Stimulated activated CD8-positive, alpha-beta memory T cell treated with anti-CD3 and anti-CD28 coated beads, Interleukin-4, amount 100 ng/mL, for 4 hours (primary cell): ENCODE measurements around the gene YPEL1.
"Not testable (repeated sequence)": the region's sequence is repeated elsewhere in the genome, so short reads cannot be mapped to it uniquely, and the experiment has no call there.

Experiments
- DNase-seq, 2 donors: peaks; one replicate each; pipeline ENCODE4 v3.0.0-alpha.2; 2020; ENCODE audit warnings: low read depth in 2 of 2, low spot score in 1 of 2

The YPEL1 gene

DNA sequence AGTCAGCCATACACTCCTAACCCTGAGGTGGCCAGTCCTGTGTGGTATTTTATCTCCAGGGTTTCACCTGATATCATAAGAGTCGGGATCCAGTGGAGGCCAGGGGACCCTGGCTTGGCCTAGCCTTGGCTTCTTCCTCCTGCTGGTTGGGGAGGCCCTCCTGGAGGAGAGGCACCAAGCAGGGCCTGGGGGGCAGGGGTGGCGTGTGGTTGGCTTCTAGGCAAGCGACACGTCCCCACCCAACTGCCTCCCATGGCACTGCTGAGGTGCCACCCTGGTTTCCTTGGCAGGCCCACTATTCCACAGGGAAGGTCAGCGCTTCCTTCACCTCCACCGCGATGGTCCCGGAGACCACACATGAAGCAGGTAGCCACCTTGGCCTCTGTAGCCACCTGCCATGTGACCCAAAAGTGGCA, 49.4 kb downstream of the YPEL1 start:
- no peak for DNase-seq

DNA sequence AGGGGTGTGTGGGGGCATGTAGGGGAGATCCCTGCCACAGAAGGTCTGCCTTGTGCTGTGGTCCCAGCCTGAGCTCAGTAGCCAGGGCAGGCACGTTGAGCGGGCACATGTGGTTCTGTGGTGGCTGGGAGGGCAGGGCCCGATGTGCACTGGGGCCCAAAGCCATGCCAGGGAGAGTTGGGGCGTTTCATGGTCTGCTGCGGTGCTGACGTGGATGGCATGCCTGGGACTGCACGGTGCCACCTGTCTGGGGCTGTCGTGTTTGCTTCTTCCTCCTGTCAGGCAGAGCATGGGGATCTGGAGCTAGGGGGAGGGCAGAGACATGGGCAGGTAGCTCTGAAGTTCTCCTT, 50.5 kb downstream of the YPEL1 start:
- DNase-seq, result no peak

DNA sequence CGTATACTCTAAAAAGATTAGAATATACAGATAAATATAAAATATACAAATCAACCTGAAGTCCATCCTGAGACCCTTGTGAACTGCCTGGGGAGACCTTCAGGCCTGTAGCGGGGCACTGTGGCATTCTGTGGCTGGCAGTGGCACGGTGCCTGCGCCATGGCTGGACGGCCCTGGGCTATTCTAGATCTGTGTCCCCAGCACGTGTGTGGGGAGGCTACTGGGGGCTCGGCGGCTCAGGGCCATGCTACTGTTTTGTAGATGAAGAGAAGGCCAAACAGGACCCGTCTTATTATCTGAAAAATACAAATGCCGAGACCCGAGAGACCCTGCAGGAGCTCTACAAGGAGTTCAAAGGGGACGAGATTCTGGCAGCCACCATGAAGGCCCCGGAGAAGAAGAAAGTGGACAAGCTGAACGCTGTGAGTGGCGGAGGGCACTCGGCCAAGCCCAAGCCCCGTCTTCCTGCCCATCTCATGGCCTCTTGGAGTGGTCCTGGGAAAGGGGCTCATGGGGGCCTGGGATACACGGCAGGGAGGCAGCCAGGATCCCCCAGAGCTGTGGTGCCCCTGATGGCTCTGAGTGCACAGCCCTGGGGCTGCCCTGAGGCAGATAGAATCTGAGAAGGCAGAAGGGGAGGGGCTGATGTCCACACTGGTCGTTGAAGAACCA, 51.0 kb downstream of the YPEL1 start:
- no peak for DNase-seq

DNA sequence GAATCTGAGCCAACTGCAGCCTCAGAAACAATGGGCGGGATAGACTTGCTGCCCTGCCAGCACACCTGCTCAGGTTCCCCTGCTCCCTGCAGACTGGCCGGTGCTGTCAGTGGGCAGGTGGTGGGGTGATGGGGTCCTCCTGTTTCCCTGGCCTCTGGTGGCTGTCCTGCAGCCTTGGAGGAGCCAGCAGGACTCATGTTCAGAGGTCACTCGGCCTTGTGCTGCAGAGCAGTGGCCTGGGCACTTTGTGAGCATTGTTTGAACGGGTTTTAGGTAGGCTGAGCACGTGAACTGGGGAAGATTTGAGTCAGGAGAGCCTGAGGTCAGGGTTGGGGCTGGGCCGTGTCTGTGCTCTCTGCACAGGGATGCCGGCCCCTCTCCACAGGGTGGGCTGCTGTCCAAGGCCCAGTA, 52.2 kb downstream of the YPEL1 start:
- no peak for DNase-seq

DNA sequence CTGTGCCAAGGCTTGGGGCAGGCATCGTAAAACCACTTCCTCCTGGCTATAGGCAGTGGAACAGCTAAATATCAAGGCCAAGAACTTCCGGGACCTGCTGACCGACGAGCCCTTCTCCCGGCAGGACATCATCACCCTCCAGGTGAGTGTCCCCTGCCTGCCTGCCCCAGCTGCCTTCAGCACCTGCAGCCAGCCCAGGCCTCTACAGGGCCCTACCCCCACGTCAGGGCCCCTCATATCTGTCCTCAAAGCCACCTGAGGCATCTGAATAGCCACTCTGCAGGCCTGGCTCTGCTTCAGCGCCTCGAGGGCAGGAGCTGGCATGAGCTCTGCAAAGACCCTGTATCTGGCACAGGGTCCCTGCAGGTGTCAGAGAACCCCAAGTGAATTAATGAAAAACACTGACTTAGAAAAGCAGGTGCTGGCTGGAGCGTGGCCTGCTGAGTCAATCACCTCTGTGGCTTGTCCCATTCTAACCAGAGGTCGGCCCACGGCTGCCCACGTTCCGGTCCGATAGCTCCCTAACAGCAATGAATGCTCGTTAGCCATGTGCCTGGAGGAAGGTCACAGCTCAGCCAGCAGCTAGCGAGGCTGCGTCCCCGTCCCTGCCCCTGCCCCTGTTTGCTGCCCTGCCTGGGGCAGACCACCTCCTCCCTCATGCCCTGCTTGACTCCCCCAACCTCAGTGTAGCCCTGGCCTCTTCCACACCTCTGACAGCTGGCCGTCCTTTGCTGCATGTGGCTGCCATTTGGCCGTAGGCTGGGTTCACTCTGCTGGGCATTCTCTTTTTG, 53.0 kb downstream of the YPEL1 start:
- DNase-seq, result no peak

DNA sequence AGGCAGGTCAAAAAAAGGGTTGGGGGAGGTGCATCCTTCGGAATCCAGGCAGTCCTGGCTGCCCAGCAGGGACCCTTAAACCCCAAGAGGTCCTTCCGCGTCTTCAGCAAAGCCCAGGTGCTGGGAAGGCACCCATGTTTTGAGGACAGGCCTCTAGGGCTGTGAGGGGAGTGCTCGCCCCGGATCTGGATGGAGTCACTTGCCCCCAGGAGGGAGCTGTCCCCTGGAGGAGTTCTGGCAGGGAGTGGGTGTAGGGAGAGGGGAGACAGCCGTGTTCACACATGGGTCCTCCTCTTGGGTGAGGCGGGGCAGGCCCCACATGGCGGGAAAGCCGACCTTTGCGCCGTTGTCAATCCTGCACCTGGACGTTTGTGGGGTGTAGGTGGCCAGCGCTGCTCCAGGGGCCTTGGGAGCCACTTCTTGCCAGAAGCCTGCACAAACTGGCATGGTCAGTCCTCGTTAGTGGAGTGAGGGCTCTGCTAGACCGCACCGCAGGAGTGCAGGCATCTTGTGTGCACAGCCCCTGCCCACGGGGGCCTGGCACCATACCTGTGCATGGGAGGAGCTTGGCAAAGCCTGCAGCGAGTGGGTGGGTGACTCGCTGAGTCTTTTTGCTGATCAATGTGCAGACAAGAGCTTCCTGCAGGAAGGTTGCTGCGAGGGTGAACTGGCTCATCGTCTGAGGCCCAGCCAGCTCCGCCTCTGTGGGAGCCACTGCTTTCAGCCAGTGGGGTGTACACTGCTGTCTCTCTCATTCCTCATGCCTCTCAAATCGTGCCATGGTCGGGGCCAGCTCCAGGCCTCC, 53.8 kb downstream of the YPEL1 start:
- no peak for DNase-seq

DNA sequence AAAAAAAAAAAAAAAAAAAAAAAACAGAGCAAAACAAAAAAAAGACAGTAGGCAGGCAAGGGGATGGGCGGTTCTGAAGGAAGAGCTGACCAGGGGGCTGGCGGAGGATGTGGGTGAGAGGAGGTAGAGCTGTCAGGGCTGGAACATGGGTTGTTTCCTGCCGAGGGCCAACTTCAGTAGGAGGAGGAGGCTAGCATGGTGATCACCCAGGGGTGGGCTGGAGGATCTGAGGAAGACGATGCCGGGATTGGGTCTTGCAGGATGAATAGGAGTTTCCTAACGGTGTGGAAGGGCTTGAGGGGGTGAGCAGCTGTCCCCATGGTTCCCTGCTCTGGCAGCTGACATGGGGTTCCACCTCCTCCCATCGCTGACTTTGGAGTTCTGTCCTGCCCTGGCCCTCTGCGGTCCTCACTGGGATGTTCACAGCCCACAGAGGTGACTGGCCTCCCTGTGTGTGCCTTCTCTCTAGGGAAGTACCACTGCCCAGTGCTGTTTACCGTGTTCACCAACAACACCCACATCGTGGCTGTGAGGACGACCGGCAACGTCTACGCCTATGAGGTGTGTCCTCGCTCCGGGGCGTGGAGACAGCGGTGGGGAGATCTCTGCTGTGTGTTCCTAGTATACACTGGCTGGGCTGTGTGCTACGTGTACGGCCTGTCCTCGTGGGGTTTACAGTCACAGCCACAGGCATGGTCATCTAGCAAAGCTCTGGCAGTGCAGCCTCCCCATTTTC, 54.6 kb downstream of the YPEL1 start:
- DNase-seq, result no peak

DNA sequence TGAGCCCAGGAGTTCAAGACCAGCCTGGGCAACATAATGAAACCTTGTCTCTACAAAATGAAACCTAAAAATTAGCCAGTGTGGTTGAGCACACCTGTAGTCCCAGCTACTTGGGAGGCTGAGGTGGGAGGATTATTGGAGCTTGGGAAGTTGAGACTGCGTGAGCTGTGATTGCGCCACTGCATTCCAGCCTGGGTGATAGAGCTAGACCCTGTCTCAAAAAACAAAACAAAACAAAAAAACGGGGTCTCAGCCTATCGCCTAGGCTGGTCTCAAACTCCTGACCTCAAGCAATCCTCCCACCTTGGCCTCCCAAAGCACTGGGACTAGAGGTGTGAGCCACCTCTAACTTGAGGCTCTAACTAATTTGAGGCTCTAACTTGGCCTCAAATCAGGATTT, 56.2 kb downstream of the YPEL1 start:
- no peak for DNase-seq

DNA sequence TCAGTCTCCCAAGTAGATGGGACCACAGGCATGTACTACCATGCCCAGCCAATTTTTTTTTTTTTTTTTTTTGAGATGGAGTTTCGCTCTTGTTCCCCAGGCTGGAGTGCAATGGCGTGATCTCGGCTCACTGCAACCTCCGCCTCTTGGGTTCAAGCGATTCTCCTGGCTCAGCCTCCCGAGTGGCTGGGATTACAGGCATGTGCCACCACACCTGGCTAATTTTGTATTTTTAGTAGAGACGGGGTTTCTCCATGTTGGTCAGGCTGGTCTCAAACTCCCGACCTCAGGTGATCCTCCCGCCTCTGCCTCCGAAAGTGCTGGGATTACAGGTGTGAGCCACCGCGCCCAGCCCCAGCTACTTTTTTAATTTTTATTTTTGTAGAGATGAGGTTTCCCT, 56.8 kb downstream of the YPEL1 start:
- DNase-seq, result not testable (repeated sequence)

DNA sequence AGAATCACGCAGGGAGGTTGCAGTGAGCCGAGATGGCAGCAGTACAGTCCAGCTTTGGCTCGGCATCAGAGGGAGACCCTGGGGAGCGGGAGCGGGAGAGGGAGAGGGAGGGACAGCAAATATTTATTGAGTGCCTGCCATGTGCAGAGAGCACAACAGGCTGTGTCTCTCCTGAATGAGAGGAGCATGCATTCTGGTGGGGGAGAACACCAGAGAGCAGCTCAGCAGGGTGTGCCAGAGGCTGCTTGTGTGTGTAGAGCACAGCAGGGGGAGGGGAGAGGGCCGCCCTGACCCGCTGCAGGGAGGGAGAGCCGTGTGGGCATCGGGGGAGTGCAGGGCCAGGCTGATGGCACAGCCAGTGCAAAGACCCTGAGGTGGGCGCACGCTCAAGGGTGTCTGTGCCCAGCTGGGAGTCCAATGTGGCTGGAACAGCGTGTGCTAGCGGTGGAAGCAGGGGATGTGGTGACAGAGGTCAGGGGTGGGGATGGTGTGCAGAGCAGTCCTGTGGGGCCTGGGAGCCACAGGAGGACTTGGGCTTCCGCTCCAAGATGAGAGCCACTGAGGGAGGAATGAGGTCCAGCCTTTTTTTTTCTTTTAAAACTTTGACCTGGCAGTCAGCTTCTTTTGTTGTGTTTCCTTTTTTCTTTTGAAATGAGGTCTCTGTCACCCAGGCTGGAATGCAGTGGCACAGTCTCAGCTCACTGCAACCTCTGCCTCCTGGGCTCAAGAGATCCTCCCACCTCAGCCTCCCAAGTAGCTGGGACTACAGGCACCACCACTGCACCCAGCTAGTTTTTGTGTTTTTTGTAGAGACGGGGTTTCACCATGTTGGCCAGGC, 57.8 kb downstream of the YPEL1 start:
- DNase-seq, result no peak

DNA sequence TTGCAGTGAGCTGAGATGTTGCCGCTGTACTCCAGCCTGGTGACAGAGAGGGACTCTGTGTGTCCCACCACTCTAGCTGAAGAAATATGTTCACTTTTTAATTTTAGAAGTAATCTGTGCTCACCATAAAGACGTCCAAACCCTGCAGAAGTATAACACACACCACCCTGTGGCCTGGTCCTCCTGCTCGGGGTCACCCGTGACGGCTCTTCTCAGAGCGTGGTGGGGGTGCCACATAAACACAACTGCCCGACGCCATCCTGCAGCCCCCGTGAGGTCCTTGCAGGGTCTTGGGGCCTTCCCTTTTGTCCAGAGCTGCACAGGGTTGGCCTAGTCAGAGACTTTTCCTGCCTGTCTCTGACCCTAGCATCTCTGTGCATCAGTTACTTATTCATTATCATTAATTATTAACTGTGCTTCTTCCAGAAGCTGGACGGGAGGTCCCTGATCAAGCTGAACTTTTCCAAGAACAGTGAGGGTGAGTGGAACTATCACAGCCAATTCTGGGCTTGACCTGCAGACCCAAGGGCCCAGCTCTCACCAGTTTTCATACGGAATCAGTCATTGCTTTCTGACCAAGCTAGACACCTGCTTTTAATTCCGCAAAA, 60.9 kb downstream of the YPEL1 start:
- no peak for DNase-seq

DNA sequence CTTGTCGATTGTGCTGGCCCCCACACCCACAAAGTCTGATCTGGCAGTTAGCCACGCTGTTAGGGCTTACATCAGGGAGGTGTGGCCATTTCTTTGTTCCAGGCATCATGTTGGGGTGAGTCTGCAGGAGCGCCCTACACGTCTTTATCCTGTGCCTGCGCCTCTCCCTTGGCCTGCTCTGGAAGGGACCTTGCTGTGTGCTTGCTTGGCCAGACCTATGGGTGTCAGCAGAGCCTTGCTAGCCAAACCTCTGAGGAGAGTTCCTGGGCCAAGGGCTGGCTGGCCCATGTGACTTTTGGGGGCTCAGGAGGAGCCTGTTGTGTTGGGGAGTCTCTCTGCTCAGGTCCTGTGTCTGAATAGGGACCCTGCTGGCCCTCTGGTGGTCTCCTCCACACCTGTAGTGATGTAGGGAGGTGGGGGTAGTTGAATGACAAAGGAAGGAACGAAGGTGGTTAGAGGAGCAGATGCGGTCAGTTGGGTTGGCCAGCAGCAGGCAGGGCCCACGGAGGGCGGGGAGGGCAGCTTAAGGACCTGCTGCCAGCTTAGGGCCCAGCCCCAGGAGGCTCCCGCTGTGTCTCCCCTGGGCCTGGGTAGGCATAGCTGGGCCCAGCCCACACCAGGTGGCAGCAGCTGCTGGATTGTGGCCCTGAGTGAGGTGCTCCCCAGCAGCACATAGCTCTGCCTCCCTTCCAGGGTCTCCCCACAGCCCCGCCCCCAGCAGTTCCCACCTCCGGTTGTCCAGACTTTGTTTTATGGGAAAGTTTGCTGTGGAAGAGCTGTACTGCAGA, 61.9 kb downstream of the YPEL1 start:
- DNase-seq, result no peak

DNA sequence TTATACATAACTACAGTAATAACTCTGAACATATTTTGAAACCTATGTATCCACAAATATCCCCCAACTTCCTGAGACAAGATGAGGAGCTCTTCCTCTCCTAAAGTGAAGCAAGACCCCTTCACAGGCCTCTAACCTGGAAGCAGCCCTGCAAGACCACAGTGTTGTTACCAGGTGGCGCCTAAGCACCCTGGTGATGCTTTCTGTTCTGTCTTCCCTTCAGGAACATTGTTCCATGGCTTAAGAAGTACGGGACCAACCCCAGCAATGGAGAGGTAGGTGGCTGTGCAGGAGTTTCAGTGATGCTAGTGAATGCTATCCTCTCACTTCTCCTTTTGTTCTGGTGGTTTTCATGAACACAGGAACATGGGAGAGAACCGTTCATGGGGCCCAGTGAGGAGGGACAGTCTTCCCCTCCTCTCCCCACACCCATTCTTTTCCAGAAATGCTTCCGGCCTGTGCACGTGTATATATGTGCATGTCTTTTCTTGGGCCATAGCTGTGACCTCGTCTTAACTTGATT, 63.4 kb downstream of the YPEL1 start:
- no peak for DNase-seq

DNA sequence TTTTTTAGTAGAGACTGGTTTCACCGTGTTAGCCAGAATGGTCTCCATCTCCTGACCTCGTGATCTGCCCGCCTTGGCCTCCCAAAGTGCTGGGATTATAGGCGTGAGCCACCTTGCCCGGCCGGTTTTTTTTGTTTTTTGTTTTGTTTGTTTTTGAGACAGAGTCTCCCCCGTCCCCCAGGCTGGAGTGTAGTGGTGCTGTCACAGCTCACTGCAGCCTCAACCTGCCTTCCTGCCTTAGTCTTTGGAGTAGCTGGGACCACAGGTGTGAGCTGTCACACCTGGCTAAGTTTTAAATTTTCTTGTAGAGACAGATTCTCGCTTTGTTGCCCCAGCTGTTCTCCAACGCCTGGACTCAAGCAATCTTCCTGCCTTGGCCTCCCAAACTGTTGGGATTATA, 66.6 kb downstream of the YPEL1 start:
- no peak for DNase-seq

DNA sequence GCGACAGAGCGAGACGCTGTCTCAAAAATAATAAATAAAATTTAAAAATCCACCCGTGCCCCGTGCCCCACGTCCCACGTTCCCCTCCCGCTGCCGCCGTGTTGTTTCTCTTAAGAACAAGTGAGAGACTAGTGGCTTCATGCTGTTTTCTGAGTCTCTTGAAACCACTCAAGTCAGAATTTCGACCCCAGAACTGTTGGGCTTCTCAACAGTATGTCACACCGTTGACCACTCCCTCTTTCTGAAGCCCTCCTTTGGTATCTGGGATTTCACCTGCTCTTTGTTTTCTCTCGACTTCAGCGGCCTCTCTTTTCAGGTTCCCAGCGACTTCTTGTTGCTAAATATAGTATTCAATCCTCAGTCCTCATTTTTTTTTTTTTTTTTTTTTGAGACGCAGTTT, 68.8 kb downstream of the YPEL1 start:
- no peak for DNase-seq

DNA sequence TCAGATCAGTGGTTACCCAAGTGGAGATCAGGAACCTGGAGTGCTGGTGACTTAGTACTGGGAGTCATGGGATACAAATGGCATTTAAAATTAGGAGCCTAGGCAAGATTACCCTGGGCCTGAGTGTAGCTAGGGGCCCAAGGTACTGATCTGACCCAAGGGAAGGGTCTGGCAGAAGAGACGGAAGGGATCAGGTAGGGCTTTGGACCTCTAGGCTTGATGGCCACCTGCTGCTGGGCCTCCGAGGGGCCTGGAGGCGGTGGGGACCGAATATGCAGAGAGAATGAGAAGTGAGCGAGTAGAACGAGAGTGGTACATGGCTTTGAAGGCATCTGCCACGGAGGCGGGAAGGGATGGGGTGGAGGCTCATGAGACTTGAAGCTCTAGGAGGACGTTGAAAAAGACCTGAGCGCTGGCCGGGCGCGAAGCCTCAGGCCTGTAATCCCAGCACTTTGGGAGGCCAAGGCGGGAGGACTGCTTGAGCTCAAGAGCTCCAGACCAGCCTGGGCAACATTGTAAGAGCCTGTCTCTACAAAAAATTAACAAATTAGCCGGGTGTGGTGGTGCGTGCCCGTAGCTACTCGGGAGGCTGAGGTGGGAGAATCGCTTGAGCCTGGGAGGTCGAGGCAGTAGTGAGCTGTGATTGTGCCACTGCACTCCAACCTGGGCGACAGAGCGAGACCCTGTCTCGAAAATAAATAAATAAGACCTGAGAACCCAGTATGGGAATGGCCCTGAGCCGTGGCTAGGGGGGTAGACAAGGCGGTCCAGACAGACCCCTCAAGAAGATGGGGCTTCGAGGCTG, 70.3 kb downstream of the YPEL1 start:
- no peak for DNase-seq

DNA sequence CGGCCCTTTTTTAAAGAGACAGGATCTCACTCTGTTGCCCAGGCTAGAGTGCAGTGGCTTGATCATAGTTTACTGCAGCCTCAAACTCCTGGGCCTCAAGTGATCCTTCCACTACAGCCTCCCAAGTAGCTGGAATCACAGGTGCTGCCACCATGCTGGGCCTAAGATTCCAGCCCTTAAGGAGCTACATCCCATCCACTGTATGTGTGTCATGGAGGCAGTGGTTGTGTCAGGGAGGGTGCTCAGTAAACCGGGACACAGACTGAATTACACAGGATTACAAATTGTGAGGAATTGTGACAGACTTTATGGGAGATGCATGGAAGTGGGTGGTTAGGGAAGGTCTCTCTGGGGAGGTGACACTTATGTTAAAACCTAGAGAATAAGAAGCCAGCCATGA, 71.9 kb downstream of the YPEL1 start:
- no peak for DNase-seq

DNA sequence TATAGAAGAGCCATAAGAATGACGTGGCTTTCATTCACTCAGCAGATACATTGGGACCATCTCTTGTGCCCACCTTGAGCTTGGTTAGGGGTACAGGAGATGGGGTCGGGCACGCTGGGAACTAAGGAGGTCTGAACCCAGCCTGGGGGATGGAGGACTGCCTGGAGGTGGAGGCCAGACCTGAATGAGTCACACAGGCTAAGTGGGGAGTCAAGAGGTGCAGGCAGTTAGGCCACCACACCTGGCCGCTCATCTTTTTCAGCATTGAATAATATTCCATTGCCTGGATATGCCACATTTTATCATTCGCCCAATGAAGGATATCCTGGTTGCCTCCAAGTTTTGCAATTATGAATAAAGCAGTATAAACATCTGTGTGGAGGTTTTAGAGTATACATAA, 73.6 kb downstream of the YPEL1 start:
- DNase-seq, result no peak
